ENCODE measurements around the gene THRA. TPM values are rescaled to one million over a fixed set of nuclear protein-coding genes. Genes with fewer than 3 reads are reported as not detected.
A peak's percentile ranks its signal among the peaks of the same experiment; 100 is the strongest.

The THRA gene
- total RNA-seq, 1 experiment from 2014 or later = 2.5 TPM

DNA sequence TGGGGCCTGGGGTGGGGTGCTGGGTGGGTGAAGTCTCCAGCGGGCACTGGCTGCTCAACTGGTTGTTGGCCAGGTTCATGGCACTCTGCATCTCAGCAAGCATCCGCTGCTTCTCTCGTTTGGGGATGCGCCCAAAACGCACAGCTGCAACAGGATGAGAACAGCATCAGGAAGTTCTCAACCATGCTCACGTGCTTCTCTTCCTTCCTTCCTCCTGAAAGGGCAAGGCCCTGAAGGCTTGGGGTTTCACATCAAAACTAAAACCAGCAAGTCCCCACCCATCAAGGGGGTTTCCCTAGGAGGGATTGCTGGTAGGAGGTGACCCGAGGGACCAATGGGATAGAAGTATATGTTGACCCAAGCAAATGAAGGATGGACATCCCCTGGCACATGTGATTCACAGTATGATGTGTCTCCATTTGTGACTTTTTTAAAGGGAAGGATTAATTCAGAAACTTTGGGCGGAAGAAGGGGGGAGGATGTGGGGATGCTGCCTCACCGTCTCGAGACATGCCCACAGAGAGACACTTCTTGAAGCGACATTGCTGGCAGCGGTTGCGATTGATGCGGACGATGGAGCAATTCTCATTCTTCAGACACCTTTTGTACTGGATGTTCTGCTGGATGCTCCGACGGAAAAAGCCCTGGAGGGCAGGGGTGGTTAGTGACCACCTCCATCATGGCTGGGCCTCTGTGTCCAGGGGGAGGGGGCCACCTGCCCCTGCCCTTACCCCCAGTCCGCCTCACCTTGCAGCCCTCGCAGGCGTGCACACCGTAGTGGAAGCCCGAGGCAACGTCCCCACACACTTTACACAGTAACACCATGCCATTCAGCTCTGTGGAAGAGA, 33.4 kb downstream of the THRA start:
- no peaks in the 10 kb centered on the region for H3K36me3 ChIP-seq (ENCODE audit: insufficient read depth, low read length)
- peaks cover 26% of the 10 kb centered on the region for H3K4me1 ChIP-seq (ENCODE audit: low read length)
- H3K27ac ChIP-seq (ENCODE audit: low read length) = no peak overlapping the region
- H3K9me3 ChIP-seq (ENCODE audit: low read length) = 0 out of 2 replicates have a peak, but pooled peaks cover 3% of the 10 kb centered on the region
- no peaks in the 10 kb centered on the region for H3K79me2 ChIP-seq (ENCODE audit: low read length)
- H4K20me1 ChIP-seq (ENCODE audit: insufficient read depth, low read depth, low read length) = no peaks in the 10 kb centered on the region
- H3K4me3 ChIP-seq (ENCODE audit: low read length) = no peak overlapping the region
- 0 out of 2 replicates have a peak, but pooled peaks cover 6% of the 10 kb centered on the region for H3K27me3 ChIP-seq (ENCODE audit: low read length)
- H2AFZ ChIP-seq (ENCODE audit: low read length) = no peak overlapping the region
- no peak for DNase-seq
- H3K9ac ChIP-seq (ENCODE audit: low read length) = no peak overlapping the region
- H3K4me2 ChIP-seq (ENCODE audit: low read depth, low read length, poor library complexity, severe bottlenecking) = no peak overlapping the region
- no peaks in the 10 kb centered on the region for H3K9me2 ChIP-seq (replicated peaks; ENCODE audit: insufficient read depth, low read length)

GRCh38 chr17:40097087-40097486, 34.3 kb downstream of the THRA start:
- Histone ChIP-seq H3K9me2 (replicated peaks; ENCODE audit: insufficient read depth, low read length) (no peaks in the 10 kb centered on the region), H3K9ac (ENCODE audit: low read length) (no peak overlapping the region), H3K4me3 (ENCODE audit: low read length) (no peak overlapping the region), H3K9me3 (ENCODE audit: low read length) (0 out of 2 replicates have a peak, but pooled peaks cover 3% of the 10 kb centered on the region), H3K27me3 (ENCODE audit: low read length) (0 out of 2 replicates have a peak, but pooled peaks cover 6% of the 10 kb centered on the region), H3K4me1 (ENCODE audit: low read length) (peaks cover 28% of the 10 kb centered on the region), H3K4me2 (ENCODE audit: low read depth, low read length, poor library complexity, severe bottlenecking) (no peak overlapping the region), H3K79me2 (ENCODE audit: low read length) (no peaks in the 10 kb centered on the region), H4K20me1 (ENCODE audit: insufficient read depth, low read depth, low read length) (no peaks in the 10 kb centered on the region), H2AFZ (ENCODE audit: low read length) (no peak overlapping the region), H3K27ac (ENCODE audit: low read length) (no peak overlapping the region), H3K36me3 (ENCODE audit: insufficient read depth, low read length) (no peaks in the 10 kb centered on the region)
- DNase-seq = no peak

GRCh38 chr17:40097931-40098845, 35.4 kb downstream of the THRA start:
- Histone ChIP-seq H3K9me2 (replicated peaks; ENCODE audit: insufficient read depth, low read length) (no peaks in the 10 kb centered on the region), H3K79me2 (ENCODE audit: low read length) (no peaks in the 10 kb centered on the region), H3K27ac (ENCODE audit: low read length) (no peak overlapping the region), H3K36me3 (ENCODE audit: insufficient read depth, low read length) (no peaks in the 10 kb centered on the region), H3K4me2 (ENCODE audit: low read depth, low read length, poor library complexity, severe bottlenecking) (no peak overlapping the region), H2AFZ (ENCODE audit: low read length) (peak overlapping the region; percentile 52; the same call in 1 of the 2 replicates), H4K20me1 (ENCODE audit: insufficient read depth, low read depth, low read length) (no peaks in the 10 kb centered on the region), H3K9me3 (ENCODE audit: low read length) (0 out of 2 replicates have a peak, but pooled peaks cover 3% of the 10 kb centered on the region), H3K9ac (ENCODE audit: low read length) (no peak overlapping the region), H3K27me3 (ENCODE audit: low read length) (0 out of 2 replicates have a peak, but pooled peaks cover 6% of the 10 kb centered on the region), H3K4me1 (ENCODE audit: low read length) (peaks cover 28% of the 10 kb centered on the region), H3K4me3 (ENCODE audit: low read length) (no peak overlapping the region)
- DNase-seq = no peak

GRCh38 chr17:40098846-40099618, 36.3 kb downstream of the THRA start:
- peak; percentile 99 for DNase-seq
- no peaks in the 10 kb centered on the region for H3K9me2 ChIP-seq (replicated peaks; ENCODE audit: insufficient read depth, low read length)
- H3K4me2 ChIP-seq (ENCODE audit: low read depth, low read length, poor library complexity, severe bottlenecking) = peak overlapping the region; percentile 71
- no peaks in the 10 kb centered on the region for H4K20me1 ChIP-seq (ENCODE audit: insufficient read depth, low read depth, low read length)
- peaks cover 35% of the 10 kb centered on the region for H3K4me1 ChIP-seq (ENCODE audit: low read length)
- 0 out of 2 replicates have a peak, but pooled peaks cover 3% of the 10 kb centered on the region for H3K9me3 ChIP-seq (ENCODE audit: low read length)
- H3K27ac ChIP-seq (ENCODE audit: low read length) = no peak overlapping the region
- H3K79me2 ChIP-seq (ENCODE audit: low read length) = no peaks in the 10 kb centered on the region
- peak overlapping the region; percentile 52; the same call in 1 of the 2 replicates for H2AFZ ChIP-seq (ENCODE audit: low read length)
- no peak overlapping the region for H3K9ac ChIP-seq (ENCODE audit: low read length)
- no peaks in the 10 kb centered on the region for H3K36me3 ChIP-seq (ENCODE audit: insufficient read depth, low read length)
- H3K4me3 ChIP-seq (ENCODE audit: low read length) = peak overlapping the region; percentile 50; the same call in 1 of the 2 replicates
- H3K27me3 ChIP-seq (ENCODE audit: low read length) = 0 out of 2 replicates have a peak, but pooled peaks cover 6% of the 10 kb centered on the region

DNA sequence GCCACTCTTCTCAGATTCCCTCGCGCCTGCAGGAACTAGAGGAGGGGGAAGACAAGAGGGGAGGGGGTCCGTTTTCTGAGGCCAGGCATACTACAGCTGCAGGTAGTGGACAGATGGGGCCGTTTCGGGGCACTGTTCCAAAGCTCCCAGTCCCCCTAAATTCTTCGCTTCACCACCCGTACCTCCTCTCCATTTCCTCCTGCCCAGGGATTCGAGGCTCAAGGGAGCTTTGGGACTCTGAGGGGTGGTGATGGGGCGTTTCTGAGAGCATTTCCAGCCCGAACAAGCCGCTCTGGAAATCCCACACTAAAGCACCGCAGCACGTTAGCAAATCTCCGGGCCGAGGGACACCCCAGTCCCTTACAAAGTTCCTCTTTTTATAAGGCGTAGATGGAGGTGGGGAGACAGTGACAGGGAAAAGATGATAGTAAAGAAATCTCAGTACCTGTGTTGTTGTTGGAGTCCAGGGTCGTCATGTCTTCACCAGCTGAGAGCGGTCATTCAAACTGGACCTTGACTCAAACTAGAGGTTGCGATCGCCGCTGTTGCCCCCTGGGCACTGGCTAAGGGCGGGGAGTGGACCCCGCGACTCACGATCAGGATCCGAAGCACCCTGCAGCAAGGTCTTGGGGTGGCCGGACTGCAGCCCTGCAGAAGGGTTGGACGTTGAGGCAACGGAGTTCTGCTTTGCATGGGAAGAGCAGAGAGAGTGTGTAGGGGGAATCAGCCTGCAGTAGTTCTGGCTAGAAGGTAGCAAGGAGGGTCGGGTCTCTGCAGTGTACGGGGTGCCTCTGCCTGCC, 37.1 kb downstream of the THRA start:
- peak overlapping the region; percentile 44 for H2AFZ ChIP-seq (ENCODE audit: low read length)
- DNase-seq = no peak
- H3K9me2 ChIP-seq (replicated peaks; ENCODE audit: insufficient read depth, low read length) = no peaks in the 10 kb centered on the region
- H4K20me1 ChIP-seq (ENCODE audit: insufficient read depth, low read depth, low read length) = no peaks in the 10 kb centered on the region
- H3K4me3 ChIP-seq (ENCODE audit: low read length) = peak overlapping the region; percentile 50
- H3K36me3 ChIP-seq (ENCODE audit: insufficient read depth, low read length) = no peaks in the 10 kb centered on the region
- peak overlapping the region; percentile 64 for H3K9ac ChIP-seq (ENCODE audit: low read length)
- H3K4me1 ChIP-seq (ENCODE audit: low read length) = peaks cover 35% of the 10 kb centered on the region
- peak overlapping the region; percentile 71 for H3K4me2 ChIP-seq (ENCODE audit: low read depth, low read length, poor library complexity, severe bottlenecking)
- no peak overlapping the region for H3K27ac ChIP-seq (ENCODE audit: low read length)
- 0 out of 2 replicates have a peak, but pooled peaks cover 3% of the 10 kb centered on the region for H3K9me3 ChIP-seq (ENCODE audit: low read length)
- H3K27me3 ChIP-seq (ENCODE audit: low read length) = 0 out of 2 replicates have a peak, but pooled peaks cover 6% of the 10 kb centered on the region
- no peaks in the 10 kb centered on the region for H3K79me2 ChIP-seq (ENCODE audit: low read length)

GRCh38 chr17:40100419-40100668, 37.6 kb downstream of the THRA start, which contains the start of gene NR1D1:
Gene NR1D1, minus strand, starts transcription at chr17:40100589. Its CDS starts 495 bp downstream, at chr17:40100094.
- no peak for DNase-seq
- H3K9me2 ChIP-seq (replicated peaks; ENCODE audit: insufficient read depth, low read length) = no peaks in the 10 kb centered on the region
- 0 out of 2 replicates have a peak, but pooled peaks cover 3% of the 10 kb centered on the region for H3K9me3 ChIP-seq (ENCODE audit: low read length)
- H3K4me1 ChIP-seq (ENCODE audit: low read length) = peaks cover 35% of the 10 kb centered on the region
- 0 out of 2 replicates have a peak, but pooled peaks cover 6% of the 10 kb centered on the region for H3K27me3 ChIP-seq (ENCODE audit: low read length)
- H3K79me2 ChIP-seq (ENCODE audit: low read length) = no peaks in the 10 kb centered on the region
- H4K20me1 ChIP-seq (ENCODE audit: insufficient read depth, low read depth, low read length) = no peaks in the 10 kb centered on the region
- peak within 1 kb of the TSS; percentile 64 for H3K9ac ChIP-seq (ENCODE audit: low read length)
- H3K4me2 ChIP-seq (ENCODE audit: low read depth, low read length, poor library complexity, severe bottlenecking) = peak within 1 kb of the TSS; percentile 71
- H2AFZ ChIP-seq (ENCODE audit: low read length) = peak within 1 kb of the TSS; percentile 44
- no peaks in the 10 kb centered on the region for H3K36me3 ChIP-seq (ENCODE audit: insufficient read depth, low read length)
- no peak within 1 kb of the TSS for H3K27ac ChIP-seq (ENCODE audit: low read length)
- H3K4me3 ChIP-seq (ENCODE audit: low read length) = peak within 1 kb of the TSS; percentile 50

Measured in Karpas-422 (cell line).